Measurements from ENCODE around the gene THOC3.
"Not testable (repeated sequence)": the region's sequence is repeated elsewhere in the genome, so short reads cannot be mapped to it uniquely, and the experiment has no call there.

THOC3 gene

DNA sequence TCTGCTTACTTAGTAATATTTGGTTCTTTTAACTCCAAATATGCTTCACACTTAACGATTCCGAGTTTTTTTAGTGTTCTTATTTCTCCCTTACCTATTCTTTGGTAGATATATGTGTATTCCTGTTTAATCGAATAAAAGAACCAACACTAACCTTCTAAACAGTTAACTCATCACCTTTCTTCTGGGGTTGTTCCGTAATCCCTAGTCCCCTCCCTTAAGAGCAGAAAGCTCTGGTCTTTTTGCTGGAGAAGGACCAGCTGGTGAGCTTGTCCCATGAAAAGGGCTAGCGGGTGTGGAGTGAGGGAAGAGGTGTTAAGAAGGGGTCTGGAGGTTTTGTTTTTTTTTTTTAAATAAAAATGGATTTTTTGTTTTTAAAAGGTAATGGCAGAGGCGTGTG lies 266 bp upstream of the THOC3 start:
- not testable (repeated sequence) for H3K9me3 ChIP-seq (ENCODE audit: control insufficient read depth in 1 of 2, low read length in 2 of 2); H3K36me3 ChIP-seq (ENCODE audit: control insufficient read depth in 1 of 2, insufficient read depth in 2 of 2, low read length in 2 of 2); H3K4me1 ChIP-seq (ENCODE audit: control insufficient read depth in 1 of 2, insufficient read depth in 2 of 2, low read length in 2 of 2); H3K27ac ChIP-seq (ENCODE audit: low read length); H3K27me3 ChIP-seq (ENCODE audit: low read depth, low read length)
- H3K4me3 ChIP-seq (ENCODE audit: low read depth in 1 of 2, low read length in 2 of 2): peak overlapping the region in 1 of 2 donors; percentile 73

DNA sequence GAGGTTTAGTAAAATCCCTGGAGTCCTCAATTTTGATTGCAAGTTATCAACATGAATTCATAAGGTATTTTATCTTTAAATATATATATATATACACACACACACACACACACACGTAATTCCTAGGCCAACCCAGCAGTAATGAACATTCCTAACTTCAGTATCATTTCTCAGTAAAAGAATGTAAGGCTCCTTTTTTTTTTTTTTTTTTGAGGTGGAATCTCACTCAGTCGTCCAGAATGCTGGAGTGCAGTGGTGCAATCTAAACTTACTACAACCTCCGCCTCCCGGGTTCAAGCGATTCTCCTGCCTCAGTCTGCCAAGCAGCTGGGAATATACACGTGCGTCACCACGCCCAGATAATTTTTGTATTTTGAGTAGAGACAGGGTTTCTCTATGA lies 5.8 kb downstream of the THOC3 start:
- not testable (repeated sequence) for H3K36me3 ChIP-seq (ENCODE audit: control insufficient read depth in 1 of 2, insufficient read depth in 2 of 2, low read length in 2 of 2); H3K4me1 ChIP-seq (ENCODE audit: control insufficient read depth in 1 of 2, insufficient read depth in 2 of 2, low read length in 2 of 2); H3K4me3 ChIP-seq (ENCODE audit: low read depth in 1 of 2, low read length in 2 of 2); H3K27ac ChIP-seq (ENCODE audit: low read length); H3K27me3 ChIP-seq (ENCODE audit: low read depth, low read length); H3K9me3 ChIP-seq (ENCODE audit: control insufficient read depth in 1 of 2, low read length in 2 of 2)

DNA sequence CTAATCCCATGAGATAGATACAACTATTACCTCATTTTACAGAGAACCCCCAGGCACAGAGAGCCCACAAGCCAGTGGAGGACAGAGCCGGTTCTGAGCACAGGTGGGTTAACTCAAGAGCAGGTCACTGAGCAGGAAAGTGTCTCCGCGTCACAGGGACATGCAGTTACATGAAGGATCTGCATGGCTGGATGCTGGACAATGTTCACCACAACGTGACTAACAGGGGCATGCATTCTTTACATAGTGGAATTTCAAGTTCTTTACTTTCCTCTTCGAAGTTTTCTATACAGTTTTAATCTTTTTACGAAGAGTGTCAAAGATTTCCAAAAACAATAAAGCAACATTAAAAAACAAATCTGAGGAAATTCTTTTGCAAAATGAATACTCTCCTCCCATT lies 7.9 kb downstream of the THOC3 start:
- H3K4me3 ChIP-seq (ENCODE audit: low read depth in 1 of 2, low read length in 2 of 2); H3K9me3 ChIP-seq (ENCODE audit: control insufficient read depth in 1 of 2, low read length in 2 of 2); H3K27ac ChIP-seq (ENCODE audit: low read length); H3K4me1 ChIP-seq (ENCODE audit: control insufficient read depth in 1 of 2, insufficient read depth in 2 of 2, low read length in 2 of 2); H3K36me3 ChIP-seq (ENCODE audit: control insufficient read depth in 1 of 2, insufficient read depth in 2 of 2, low read length in 2 of 2); H3K27me3 ChIP-seq (ENCODE audit: low read depth, low read length): not testable (repeated sequence)

DNA sequence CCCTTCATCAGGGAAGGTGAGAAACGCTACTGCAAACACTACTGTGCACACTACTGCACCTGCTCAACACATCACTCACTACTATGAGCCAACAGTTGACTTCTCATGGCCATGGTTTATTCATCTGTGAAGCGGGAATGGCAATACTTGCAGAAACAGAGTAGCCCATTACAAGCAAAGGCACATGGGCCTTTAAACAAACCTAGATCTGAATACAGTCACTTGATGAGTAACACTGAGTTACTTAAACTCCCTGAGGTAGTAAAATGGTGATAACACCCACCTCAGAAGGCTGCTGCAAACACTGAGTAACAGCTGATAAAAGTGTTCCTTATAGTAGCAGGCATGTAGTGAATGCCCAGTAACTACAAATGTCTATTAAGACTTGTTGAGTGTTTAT lies 9.6 kb downstream of the THOC3 start:
- H3K36me3 ChIP-seq (ENCODE audit: control insufficient read depth in 1 of 2, insufficient read depth in 2 of 2, low read length in 2 of 2); H3K27me3 ChIP-seq (ENCODE audit: low read depth, low read length); H3K9me3 ChIP-seq (ENCODE audit: control insufficient read depth in 1 of 2, low read length in 2 of 2); H3K27ac ChIP-seq (ENCODE audit: low read length); H3K4me3 ChIP-seq (ENCODE audit: low read depth in 1 of 2, low read length in 2 of 2); H3K4me1 ChIP-seq (ENCODE audit: control insufficient read depth in 1 of 2, insufficient read depth in 2 of 2, low read length in 2 of 2): not testable (repeated sequence)

DNA sequence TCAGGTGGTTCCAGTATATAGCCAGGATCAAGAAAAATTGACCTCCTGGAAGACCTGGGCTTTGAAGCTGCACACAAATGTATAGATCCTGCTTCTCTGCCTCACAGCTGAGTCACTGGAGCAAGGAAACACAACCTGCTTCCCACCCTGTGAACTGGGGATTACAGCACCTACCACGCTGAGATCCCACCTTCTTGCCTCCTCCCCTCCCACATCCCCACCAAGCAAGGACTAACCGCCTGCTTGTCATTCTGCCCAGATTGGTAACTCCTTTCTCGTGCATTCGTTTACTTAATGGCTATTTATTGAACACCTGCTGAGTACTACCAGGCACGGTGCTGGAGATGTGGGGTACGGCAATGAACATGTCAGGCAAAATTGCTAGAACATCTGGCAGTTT lies 14.0 kb downstream of the THOC3 start:
- not testable (repeated sequence) for H3K9me3 ChIP-seq (ENCODE audit: control insufficient read depth in 1 of 2, low read length in 2 of 2)

DNA sequence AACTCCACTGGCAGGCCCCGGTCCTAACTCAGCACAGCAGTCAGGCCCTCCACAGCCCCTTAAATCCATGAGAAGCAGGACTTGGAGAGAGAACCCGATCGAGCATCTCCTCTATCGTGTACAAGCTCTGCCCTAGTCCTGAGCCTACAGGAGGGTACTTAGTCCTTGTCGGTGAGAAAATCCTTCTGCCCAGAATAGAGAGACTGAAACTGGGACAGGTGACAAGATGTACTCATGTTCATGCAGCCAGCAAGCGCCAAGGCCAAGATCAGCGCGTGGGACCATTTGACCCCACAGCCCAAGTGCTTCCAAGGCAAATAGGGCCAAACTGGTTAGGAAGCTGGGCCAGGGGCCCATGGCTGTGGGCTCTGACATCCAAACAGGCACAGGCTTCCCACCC lies 15.3 kb downstream of the THOC3 start:
- not testable (repeated sequence) for H3K36me3 ChIP-seq (ENCODE audit: control insufficient read depth in 1 of 2, insufficient read depth in 2 of 2, low read length in 2 of 2); H3K4me3 ChIP-seq (ENCODE audit: low read depth in 1 of 2, low read length in 2 of 2); H3K27ac ChIP-seq (ENCODE audit: low read length); H3K27me3 ChIP-seq (ENCODE audit: low read depth, low read length); H3K4me1 ChIP-seq (ENCODE audit: control insufficient read depth in 1 of 2, insufficient read depth in 2 of 2, low read length in 2 of 2); H3K9me3 ChIP-seq (ENCODE audit: control insufficient read depth in 1 of 2, low read length in 2 of 2)

More for the DNA sequence above, 14.0 kb downstream of the THOC3 start:
- not testable (repeated sequence) for H3K4me1 ChIP-seq (ENCODE audit: control insufficient read depth in 1 of 2, insufficient read depth in 2 of 2, low read length in 2 of 2); H3K27me3 ChIP-seq (ENCODE audit: low read depth, low read length); H3K27ac ChIP-seq (ENCODE audit: low read length); H3K36me3 ChIP-seq (ENCODE audit: control insufficient read depth in 1 of 2, insufficient read depth in 2 of 2, low read length in 2 of 2); H3K4me3 ChIP-seq (ENCODE audit: low read depth in 1 of 2, low read length in 2 of 2)

DNA sequence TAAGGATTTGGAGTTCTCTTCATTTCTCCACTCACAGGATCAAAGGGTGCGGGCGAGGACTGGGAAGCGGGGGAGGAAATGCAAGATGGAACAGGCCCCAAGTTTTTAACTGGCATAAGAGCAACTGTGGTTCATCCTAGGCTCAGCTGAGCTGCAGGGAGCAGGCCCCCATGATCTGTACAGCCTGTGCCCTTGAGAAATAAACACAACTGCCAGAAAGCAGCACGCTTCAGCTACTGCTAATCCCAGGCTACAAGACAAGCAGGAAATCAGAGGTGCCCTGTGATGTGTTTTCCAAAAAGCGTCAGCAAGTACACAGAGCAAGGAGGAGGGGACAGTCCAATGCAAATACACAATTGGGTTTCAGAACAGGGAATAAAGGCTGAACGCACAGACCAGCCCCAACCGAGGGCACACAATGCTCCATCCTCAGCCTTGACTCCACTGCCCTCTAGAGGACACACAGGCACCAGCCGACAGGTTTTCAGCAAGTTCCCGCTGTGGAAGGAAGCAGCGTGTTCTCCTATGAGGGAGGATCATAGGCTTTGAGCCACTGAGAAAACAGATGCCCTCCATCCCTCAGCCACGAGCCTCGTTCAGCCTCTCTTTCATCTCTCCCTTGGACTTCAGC lies 16.7 kb downstream of the THOC3 start:
- not testable (repeated sequence) for H3K4me3 ChIP-seq (ENCODE audit: low read depth in 1 of 2, low read length in 2 of 2); H3K36me3 ChIP-seq (ENCODE audit: control insufficient read depth in 1 of 2, insufficient read depth in 2 of 2, low read length in 2 of 2); H3K27ac ChIP-seq (ENCODE audit: low read length)

DNA sequence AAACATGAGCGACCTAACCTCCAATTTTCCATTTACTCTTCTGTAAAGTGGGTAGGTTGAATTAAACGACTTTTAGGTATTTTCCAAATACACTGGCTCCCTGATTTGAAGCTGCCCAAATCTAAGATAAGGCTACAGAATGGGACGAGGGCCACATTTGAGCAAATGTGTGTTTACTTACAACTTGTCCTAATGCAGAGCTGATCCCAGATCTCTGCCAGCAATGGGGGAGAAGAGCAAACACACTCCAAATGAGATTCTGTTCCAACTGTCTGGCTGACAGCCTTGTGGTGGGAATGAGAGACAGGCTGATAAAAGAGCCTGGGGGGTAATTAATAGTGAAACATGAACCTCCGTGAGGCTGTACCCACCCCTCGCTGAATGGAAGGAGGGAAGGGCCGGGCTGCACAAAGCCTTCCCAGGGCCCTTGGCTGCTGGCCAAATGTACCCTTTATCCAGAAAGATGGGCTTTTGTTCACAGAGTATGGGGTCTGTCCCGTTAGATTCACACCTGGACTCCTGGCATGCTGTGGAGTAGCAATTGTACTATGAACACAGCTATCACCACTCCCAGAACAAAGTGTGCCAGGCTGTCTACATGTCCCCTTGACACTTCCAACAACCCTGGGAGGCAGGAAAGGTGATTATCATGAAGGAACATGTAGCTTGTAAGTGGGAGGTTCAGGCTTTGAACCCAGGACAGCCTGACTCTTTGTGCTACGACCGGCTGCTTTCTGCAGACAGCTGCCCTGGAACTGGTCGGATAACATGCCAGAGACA lies 19.6 kb downstream of the THOC3 start:
- H3K4me3 ChIP-seq (ENCODE audit: low read depth in 1 of 2, low read length in 2 of 2); H3K27ac ChIP-seq (ENCODE audit: low read length); H3K36me3 ChIP-seq (ENCODE audit: control insufficient read depth in 1 of 2, insufficient read depth in 2 of 2, low read length in 2 of 2); H3K27me3 ChIP-seq (ENCODE audit: low read depth, low read length); H3K4me1 ChIP-seq (ENCODE audit: control insufficient read depth in 1 of 2, insufficient read depth in 2 of 2, low read length in 2 of 2); H3K9me3 ChIP-seq (ENCODE audit: control insufficient read depth in 1 of 2, low read length in 2 of 2): not testable (repeated sequence)

More for the DNA sequence above, 16.7 kb downstream of the THOC3 start:
- H3K4me1 ChIP-seq (ENCODE audit: control insufficient read depth in 1 of 2, insufficient read depth in 2 of 2, low read length in 2 of 2); H3K27me3 ChIP-seq (ENCODE audit: low read depth, low read length); H3K9me3 ChIP-seq (ENCODE audit: control insufficient read depth in 1 of 2, low read length in 2 of 2): not testable (repeated sequence)

DNA sequence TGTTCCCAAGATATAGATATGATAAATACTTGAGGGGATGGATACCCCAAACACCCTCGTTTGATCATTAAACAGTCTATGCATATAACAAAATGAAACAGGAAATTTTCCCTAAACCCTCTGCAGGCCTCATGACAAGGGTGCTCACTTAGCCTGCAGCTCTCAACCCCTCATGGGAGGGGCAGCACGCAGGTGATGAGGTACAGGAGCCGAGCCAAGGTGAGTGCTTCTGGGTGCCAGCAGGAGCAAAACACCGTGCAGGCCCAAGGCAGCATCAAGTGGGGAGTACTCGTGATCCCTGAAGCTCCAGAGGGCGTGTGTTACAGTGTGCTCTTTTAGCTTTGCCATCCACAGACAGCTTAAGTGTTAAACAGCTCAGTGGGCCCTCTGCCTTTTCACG lies 24.9 kb downstream of the THOC3 start:
- H3K27ac ChIP-seq (ENCODE audit: low read length); H3K4me3 ChIP-seq (ENCODE audit: low read depth in 1 of 2, low read length in 2 of 2); H3K9me3 ChIP-seq (ENCODE audit: control insufficient read depth in 1 of 2, low read length in 2 of 2); H3K4me1 ChIP-seq (ENCODE audit: control insufficient read depth in 1 of 2, insufficient read depth in 2 of 2, low read length in 2 of 2); H3K27me3 ChIP-seq (ENCODE audit: low read depth, low read length); H3K36me3 ChIP-seq (ENCODE audit: control insufficient read depth in 1 of 2, insufficient read depth in 2 of 2, low read length in 2 of 2): not testable (repeated sequence)

DNA sequence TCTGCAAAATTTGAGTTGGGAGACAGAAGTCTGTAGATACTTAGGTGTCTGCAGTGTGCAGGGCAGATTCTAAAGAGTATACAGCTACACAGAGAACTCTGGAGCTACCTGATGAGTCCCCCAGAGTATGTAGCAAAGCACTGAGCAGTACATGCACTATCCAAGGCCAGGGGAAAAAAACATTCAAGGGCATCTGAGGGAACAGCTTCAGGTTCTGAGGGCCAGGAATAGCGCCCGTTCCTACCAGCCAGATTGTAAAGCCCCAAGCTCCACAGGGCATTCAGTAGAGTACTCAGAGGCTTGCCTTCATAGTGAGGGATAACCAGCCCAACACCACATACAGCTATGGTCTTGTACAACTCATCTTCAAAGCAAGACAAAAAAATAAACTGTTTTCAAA lies 27.5 kb downstream of the THOC3 start:
- H3K27ac ChIP-seq (ENCODE audit: low read length); H3K4me3 ChIP-seq (ENCODE audit: low read depth in 1 of 2, low read length in 2 of 2); H3K9me3 ChIP-seq (ENCODE audit: control insufficient read depth in 1 of 2, low read length in 2 of 2); H3K27me3 ChIP-seq (ENCODE audit: low read depth, low read length); H3K4me1 ChIP-seq (ENCODE audit: control insufficient read depth in 1 of 2, insufficient read depth in 2 of 2, low read length in 2 of 2); H3K36me3 ChIP-seq (ENCODE audit: control insufficient read depth in 1 of 2, insufficient read depth in 2 of 2, low read length in 2 of 2): not testable (repeated sequence)

DNA sequence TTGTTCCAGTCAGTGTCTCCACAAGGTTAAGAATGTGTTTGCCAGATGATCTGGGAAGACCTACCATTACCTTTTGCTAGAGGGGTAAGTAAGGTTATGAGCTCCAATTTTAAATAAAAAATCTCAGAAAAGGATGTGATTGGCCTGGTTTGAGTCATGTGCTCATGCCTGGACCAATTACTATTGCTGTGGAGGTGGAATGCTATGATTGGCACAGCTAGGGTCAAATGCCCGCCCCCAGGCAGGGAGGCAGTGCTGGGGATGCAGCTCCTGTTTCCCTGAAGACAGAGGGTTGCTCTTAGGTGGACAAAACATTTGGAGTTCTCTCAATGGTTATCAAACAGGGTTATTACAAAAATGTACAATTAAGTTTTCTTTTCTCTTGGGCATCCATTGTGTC lies 29.6 kb downstream of the THOC3 start:
- H3K27ac ChIP-seq (ENCODE audit: low read length); H3K9me3 ChIP-seq (ENCODE audit: control insufficient read depth in 1 of 2, low read length in 2 of 2); H3K4me3 ChIP-seq (ENCODE audit: low read depth in 1 of 2, low read length in 2 of 2); H3K36me3 ChIP-seq (ENCODE audit: control insufficient read depth in 1 of 2, insufficient read depth in 2 of 2, low read length in 2 of 2); H3K4me1 ChIP-seq (ENCODE audit: control insufficient read depth in 1 of 2, insufficient read depth in 2 of 2, low read length in 2 of 2); H3K27me3 ChIP-seq (ENCODE audit: low read depth, low read length): not testable (repeated sequence)

DNA sequence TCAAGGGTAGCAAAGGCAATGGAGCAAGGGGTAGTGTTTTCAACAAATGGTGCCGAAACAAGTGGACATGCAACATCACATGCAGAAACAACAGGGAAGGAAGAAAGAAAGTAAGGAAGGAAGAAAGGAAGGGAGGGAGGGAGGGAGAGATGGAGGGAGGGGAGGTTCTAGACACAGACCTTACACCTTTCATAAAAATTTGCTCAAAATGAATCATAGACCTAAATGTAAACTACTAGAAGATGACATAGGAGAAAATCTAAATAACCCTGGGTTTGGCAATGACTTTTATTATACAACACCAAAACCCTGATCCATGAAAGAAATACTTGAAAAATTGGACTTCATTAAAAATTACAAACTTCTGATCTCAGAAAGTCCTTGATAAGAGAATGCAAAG lies 39.4 kb downstream of the THOC3 start:
- not testable (repeated sequence) for H3K4me3 ChIP-seq (ENCODE audit: low read depth in 1 of 2, low read length in 2 of 2); H3K9me3 ChIP-seq (ENCODE audit: control insufficient read depth in 1 of 2, low read length in 2 of 2); H3K27ac ChIP-seq (ENCODE audit: low read length); H3K36me3 ChIP-seq (ENCODE audit: control insufficient read depth in 1 of 2, insufficient read depth in 2 of 2, low read length in 2 of 2); H3K4me1 ChIP-seq (ENCODE audit: control insufficient read depth in 1 of 2, insufficient read depth in 2 of 2, low read length in 2 of 2); H3K27me3 ChIP-seq (ENCODE audit: low read depth, low read length)
